Measurements from ENCODE around the gene PTDSS2. TPM values are rescaled to one million over a fixed set of nuclear protein-coding genes. Genes with fewer than 3 reads are reported as not detected.

PTDSS2 gene
- total RNA-seq, 1 donor from 2014 or later: 30.2 TPM

DNA sequence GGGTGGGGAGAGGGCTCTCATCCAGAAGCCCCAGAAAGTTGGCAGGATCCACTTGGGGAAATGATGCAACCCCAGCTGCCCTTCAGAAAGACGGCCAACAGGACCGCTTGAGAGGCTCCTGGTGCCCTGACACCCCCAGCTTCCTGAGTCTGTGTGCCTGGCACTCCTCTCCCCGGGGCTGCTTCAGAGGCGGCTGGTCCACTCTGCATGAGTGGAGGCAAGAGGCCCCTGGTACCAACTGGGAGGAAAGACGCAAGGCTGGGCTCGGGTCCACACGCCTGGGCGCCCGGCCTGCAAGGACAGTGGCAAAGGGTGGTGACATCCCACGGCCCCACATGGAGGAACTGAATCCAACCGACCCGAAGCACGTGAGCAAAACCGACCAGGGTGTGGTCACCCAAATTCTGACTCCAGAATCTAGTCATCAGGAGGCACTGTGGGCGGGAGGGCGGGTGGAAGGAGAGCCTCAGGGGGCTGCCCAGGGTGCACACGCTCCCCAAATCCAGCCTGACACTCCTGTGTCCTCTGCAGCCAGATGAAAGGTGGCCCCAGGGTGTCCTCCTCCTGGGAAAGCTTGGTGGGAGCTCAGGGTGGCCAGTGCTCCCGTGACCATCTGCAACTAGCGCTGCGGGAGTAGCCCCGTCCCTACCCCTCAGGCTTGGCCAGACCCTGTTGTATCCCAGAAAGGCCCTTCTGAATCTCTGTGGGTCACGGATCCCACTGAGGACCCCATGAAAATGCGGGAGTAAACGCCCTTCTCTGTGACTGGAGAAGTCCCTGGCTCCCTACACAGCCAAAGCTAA, 53.3 kb downstream of the PTDSS2 start:
- H3K4me3 ChIP-seq: peak overlapping the region; percentile 86
- peak overlapping the region; percentile 99 for H3K27ac ChIP-seq (replicated peaks)
- intact Hi-C loops (cut with micrococcal nuclease): no loop called here
- TF ChIP-seq, protein P1, sequence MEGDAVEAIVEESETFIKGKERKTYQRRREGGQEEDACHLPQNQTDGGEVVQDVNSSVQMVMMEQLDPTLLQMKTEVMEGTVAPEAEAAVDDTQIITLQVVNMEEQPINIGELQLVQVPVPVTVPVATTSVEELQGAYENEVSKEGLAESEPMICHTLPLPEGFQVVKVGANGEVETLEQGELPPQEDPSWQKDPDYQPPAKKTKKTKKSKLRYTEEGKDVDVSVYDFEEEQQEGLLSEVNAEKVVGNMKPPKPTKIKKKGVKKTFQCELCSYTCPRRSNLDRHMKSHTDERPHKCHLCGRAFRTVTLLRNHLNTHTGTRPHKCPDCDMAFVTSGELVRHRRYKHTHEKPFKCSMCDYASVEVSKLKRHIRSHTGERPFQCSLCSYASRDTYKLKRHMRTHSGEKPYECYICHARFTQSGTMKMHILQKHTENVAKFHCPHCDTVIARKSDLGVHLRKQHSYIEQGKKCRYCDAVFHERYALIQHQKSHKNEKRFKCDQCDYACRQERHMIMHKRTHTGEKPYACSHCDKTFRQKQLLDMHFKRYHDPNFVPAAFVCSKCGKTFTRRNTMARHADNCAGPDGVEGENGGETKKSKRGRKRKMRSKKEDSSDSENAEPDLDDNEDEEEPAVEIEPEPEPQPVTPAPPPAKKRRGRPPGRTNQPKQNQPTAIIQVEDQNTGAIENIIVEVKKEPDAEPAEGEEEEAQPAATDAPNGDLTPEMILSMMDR (IDR thresholded peaks at IDR 0.05; ENCODE audit: borderline replicate concordance): no peak
- H3K27me3 ChIP-seq (ENCODE audit: low read depth): no peaks in the 10 kb centered on the region
- peaks cover 37% of the 10 kb centered on the region for H3K36me3 ChIP-seq
- H3K9me3 ChIP-seq (replicated peaks): no peaks in the 10 kb centered on the region
- H3K4me1 ChIP-seq: peaks cover 93% of the 10 kb centered on the region
- peak; percentile 59 for DNase-seq

DNA sequence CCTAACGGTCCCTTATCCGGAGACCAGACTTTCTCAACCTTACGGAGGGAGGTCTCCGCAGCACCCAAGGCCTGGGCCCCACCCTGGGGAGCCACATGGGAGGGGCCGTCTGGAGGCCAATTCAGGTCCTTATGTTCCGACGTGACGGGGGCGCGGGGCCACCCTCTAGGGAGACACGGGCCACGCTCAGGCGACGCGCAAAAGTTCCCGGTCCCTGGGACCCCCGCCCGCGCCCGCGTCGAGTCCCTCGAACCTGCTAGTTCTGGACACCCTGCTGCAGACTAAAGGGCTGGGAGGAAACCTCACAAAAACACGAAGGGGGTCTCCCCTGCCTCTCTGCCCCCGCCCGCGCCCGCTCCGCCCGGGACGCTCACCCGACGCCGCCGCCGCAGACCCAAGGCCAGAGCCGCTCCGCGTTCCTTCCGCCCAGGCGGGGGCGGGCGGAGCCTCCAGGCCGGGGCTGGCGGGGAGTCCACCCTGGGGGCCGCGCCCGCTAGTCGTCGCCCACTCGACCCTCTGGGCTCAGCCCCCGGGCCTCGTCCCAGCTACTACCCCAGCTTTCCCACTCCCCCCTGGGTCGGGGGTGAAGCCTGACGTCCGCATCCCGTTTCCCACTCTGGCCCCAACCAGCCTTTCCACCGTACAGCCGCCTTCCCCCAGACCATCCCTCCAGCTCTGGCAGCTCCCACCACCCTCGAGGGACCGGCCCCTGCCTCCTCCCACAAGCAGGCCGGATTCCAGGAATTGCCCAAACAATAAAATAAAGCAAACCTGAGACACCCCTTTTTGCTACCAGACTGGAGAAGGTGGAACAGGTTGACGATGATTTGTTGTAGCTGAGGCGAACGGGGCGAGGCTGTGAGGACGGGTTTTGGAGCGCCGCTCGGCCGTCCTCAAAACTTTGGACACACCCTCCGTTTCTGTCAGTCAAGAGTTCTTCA, 54.2 kb downstream of the PTDSS2 start:
- Histone ChIP-seq H3K27me3 (ENCODE audit: low read depth) (no peaks in the 10 kb centered on the region), H3K9me3 (replicated peaks) (no peaks in the 10 kb centered on the region), H3K36me3 (peaks cover 36% of the 10 kb centered on the region), H3K27ac (replicated peaks) (peak overlapping the region; percentile 99), H3K4me3 (peak overlapping the region; percentile 86), H3K4me1 (peaks cover 84% of the 10 kb centered on the region)
- intact Hi-C loops (cut with micrococcal nuclease): no loop called here
- peak; percentile 53 for DNase-seq
- TF ChIP-seq, protein P1 (IDR thresholded peaks at IDR 0.05; ENCODE audit: borderline replicate concordance): no peak

DNA sequence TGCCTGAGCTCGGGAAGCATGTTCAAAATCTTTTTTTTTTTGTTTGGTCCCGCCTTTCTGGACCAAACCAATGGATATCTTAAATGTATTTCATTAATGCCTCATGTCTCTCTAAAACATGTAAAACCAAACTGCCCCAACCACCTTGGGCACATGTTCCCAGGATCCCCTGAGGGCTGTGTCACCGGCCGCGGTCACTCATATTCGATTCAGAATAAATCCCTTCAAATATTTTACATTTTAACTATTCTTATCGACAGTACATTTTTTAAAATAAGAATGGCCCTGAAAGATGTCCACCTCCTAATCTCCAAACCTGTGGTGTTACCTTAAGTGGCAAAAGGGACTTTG, 54.9 kb downstream of the PTDSS2 start:
- Histone ChIP-seq H3K27me3 (ENCODE audit: low read depth) (no peaks in the 10 kb centered on the region), H3K27ac (replicated peaks) (peak overlapping the region; percentile 99), H3K4me1 (peaks cover 77% of the 10 kb centered on the region), H3K9me3 (replicated peaks) (no peaks in the 10 kb centered on the region), H3K36me3 (peaks cover 36% of the 10 kb centered on the region), H3K4me3 (peak overlapping the region; percentile 86)
- TF ChIP-seq, protein P1 (IDR thresholded peaks at IDR 0.05; ENCODE audit: borderline replicate concordance): no peak
- DNase-seq: no peak
- intact Hi-C loops (cut with micrococcal nuclease): no loop called here

DNA sequence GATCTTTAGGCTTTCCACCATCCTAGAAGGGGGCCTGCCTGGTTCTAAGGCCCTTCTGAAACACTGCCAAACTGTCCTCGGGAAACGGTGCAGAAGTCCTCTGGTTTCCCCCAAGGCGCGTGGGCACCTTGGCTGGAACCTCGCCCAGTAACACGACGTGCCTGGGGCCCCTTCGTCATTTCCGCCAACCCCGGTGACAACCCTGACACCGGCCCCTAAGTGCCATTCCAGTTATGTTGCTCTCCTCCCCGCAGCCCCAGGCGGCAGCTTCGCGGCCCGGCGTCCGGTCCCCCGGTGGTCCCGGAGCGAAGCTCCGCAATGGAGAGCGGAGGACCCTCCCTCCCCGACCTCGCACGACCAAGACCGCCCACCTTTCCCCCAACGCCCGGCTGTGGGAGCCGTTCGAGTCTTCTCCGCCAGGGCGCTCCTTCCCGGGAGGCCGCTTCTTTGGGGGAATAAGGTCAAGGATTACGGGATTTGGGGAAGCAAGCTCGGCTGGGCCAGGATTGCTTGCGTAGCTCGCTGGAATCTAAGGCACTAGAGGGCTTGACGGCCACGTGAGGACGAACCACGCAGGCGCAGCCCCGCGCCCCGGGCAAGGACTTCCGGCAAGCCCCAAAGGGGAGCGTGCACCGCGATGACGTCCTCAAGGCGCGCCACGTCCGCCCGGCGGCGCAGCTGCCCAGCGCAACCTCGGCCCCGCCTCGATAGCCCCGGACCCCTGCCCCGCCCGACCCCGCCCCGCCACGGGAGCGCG, 56.3 kb downstream of the PTDSS2 start:
- Histone ChIP-seq H3K27me3 (ENCODE audit: low read depth) (no peaks in the 10 kb centered on the region), H3K9me3 (replicated peaks) (no peaks in the 10 kb centered on the region), H3K36me3 (peaks cover 35% of the 10 kb centered on the region), H3K4me3 (peak overlapping the region; percentile 86), H3K4me1 (peaks cover 63% of the 10 kb centered on the region), H3K27ac (replicated peaks) (peak overlapping the region; percentile 99)
- TF ChIP-seq, protein P1 (IDR thresholded peaks at IDR 0.05; ENCODE audit: borderline replicate concordance): peak; percentile 22
- DNase-seq: peak; percentile 98
- intact Hi-C loops (cut with micrococcal nuclease): no loop called here

All from left ventricle myocardium inferior (tissue), 1 donor.